HG02763 (cell line): ENCODE data around the gene SCARB2.

Experiments used
- ATAC-seq: cut with Tn5 transposase; IDR thresholded peaks from one replicate; pipeline ENCODE4 v1.9.1; 2021; ENCODE audit warnings: mild to moderate bottlenecking, moderate library complexity; ENCODE audit not compliant: unreplicated experiment

The SCARB2 gene

GRCh38 chr4:76232681-76233080 is 19.1 kb upstream of the SCARB2 start:
- no peak for ATAC-seq

GRCh38 chr4:76226418-76226817 is 12.8 kb upstream of the SCARB2 start:
- ATAC-seq: no peak

- no peak for ATAC-seq
Observed at GRCh38 chr4:76224171-76224570, 10.5 kb upstream of the SCARB2 start.

GRCh38 chr4:76219299-76220055 is 5.9 kb upstream of the SCARB2 start:
- no peak for ATAC-seq

- no peak for ATAC-seq
Observed at GRCh38 chr4:76216975-76217814, 3.6 kb upstream of the SCARB2 start.

GRCh38 chr4:76216524-76216923 is 2.9 kb upstream of the SCARB2 start:
- no peak for ATAC-seq

GRCh38 chr4:76215077-76215476 is 1.5 kb upstream of the SCARB2 start:
- ATAC-seq: no peak

- peak; percentile 0 for ATAC-seq
Observed at GRCh38 chr4:76214177-76214675, 602 bp upstream of the SCARB2 start.

GRCh38 chr4:76212851-76213414 is 691 bp downstream of the SCARB2 start:
- no peak for ATAC-seq

GRCh38 chr4:76211769-76212708 is 1.6 kb downstream of the SCARB2 start:
- ATAC-seq: no peak

GRCh38 chr4:76210452-76210851 is 3.2 kb downstream of the SCARB2 start:
- no peak for ATAC-seq

- ATAC-seq: no peak
Observed at GRCh38 chr4:76209881-76210280, 3.7 kb downstream of the SCARB2 start.

- no peak for ATAC-seq
Observed at GRCh38 chr4:76208005-76208765, 5.4 kb downstream of the SCARB2 start.

- no peak for ATAC-seq
Observed at GRCh38 chr4:76207549-76207948, 6.1 kb downstream of the SCARB2 start.

GRCh38 chr4:76206222-76206942 is 7.2 kb downstream of the SCARB2 start:
- ATAC-seq: no peak

- no peak for ATAC-seq
Observed at GRCh38 chr4:76205476-76205875, 8.1 kb downstream of the SCARB2 start.

- no peak for ATAC-seq
Observed at GRCh38 chr4:76204936-76205335, 8.7 kb downstream of the SCARB2 start.

GRCh38 chr4:76203541-76203940 is 10.1 kb downstream of the SCARB2 start:
- no peak for ATAC-seq

GRCh38 chr4:76201276-76201675 is 12.3 kb downstream of the SCARB2 start:
- no peak for ATAC-seq
